K562 (cell line): ENCODE data around the gene MYH2. TPM values are rescaled to one million over a fixed set of nuclear protein-coding genes. Genes with fewer than 3 reads are reported as not detected.

ENCODE experiments used
- ATAC-seq: fragments of 200-7000 bp; cut with Tn5 transposase; 3 replicates; pipeline ENCODE4 v1.9.1; 2020; ENCODE audit warnings: moderate library complexity
- BruUV-seq: library from RNA; stranded (reverse); fragments of 400-500 nt; replicated peaks from 2 replicates; lab custom pipeline; 2021; lab: Mats Ljungman, UMichigan
- CTCF ChIA-PET: fragments of 300-600 bp; formaldehyde crosslinking; extraction: SDS; loops from one replicate; lab custom pipeline; 2021; ENCODE audit warnings: low intra/inter-chr PET ratio; lab: Yijun Ruan, JAX
- POLR2A ChIA-PET: fragments of 300-600, 350-650 bp; sonication (Branson Sonifier 250); formaldehyde crosslinking; extraction: SDS; loops from one replicate; lab custom pipeline; 2021; ENCODE audit warnings: antibody characterized with exemption, inconsistent platforms; lab: Yijun Ruan, JAX
- DNase-seq, 4 experiments: peaks; one replicate each; pipeline versions ENCODE4 v3.0.0 to v3.0.0-alpha.2; 2011 to 2018; ENCODE audit warnings: low spot score in 3 of 4, mixed read lengths in 3 of 4; ENCODE audit errors: extremely low read depth in 1 of 4
- FAIRE-seq: peaks from 2 replicates; lab custom pipeline; 2011; peaks lifted over from hg19 to GRCh38; lab: Jason Lieb, UNC
- H2AFZ ChIP-seq: 2 replicates; pipeline ENCODE4 v1.6.0; 2011; ENCODE audit warnings: low read depth, low read length, control low read depth, inconsistent platforms
- H3K27ac ChIP-seq: fragments of 200-600 bp; 3 replicates; pipeline ENCODE4 v1.8.0; 2011; ENCODE audit warnings: low read depth, mild to moderate bottlenecking, control low read depth, inconsistent platforms, low read length, moderate library complexity, mixed read lengths; ENCODE audit errors: extremely low read depth
- H3K27me3 ChIP-seq, 2 experiments: fragments of 300-600 bp in 1 of 2; 2 replicates in 1 of 2; 3 replicates in 1 of 2; pipeline versions ENCODE4 v1.6.0 to v1.8.0; 2011; ENCODE audit warnings: inconsistent platforms in 2 of 2, low read length in 2 of 2, mild to moderate bottlenecking in 1 of 2, mixed read lengths in 1 of 2, moderate library complexity in 1 of 2; ENCODE audit not compliant: control insufficient read depth in 2 of 2, insufficient read depth in 2 of 2
- H3K36me3 ChIP-seq: fragments of 300-600 bp; 3 replicates; pipeline ENCODE4 v1.8.0; 2011; ENCODE audit warnings: mild to moderate bottlenecking, low read length, inconsistent platforms; ENCODE audit not compliant: control insufficient read depth, insufficient read depth
- H3K4me1 ChIP-seq, 2 experiments: fragments of 200-600 bp in 1 of 2; replicated peaks in 1 of 2; 2 replicates in 1 of 2; 3 replicates in 1 of 2; pipeline versions ENCODE4 v1.5.1 to v1.8.0; 2011; ENCODE audit warnings: inconsistent platforms in 2 of 2, low read length in 2 of 2, mild to moderate bottlenecking in 1 of 2, mixed read lengths in 1 of 2, moderate library complexity in 1 of 2; ENCODE audit not compliant: control insufficient read depth in 2 of 2, insufficient read depth in 2 of 2
- H3K4me2 ChIP-seq: 2 replicates; pipeline ENCODE4 v1.6.1; 2011; ENCODE audit warnings: low read length, control low read depth, inconsistent platforms, mixed read lengths; ENCODE audit not compliant: insufficient read depth
- H3K4me3 ChIP-seq: fragments of 200-600 bp; sonication (generic), shearing (Covaris generic); 2 replicates; pipeline ENCODE4 v1.5.1; 2016; ENCODE audit warnings: control low read depth, inconsistent platforms
- H3K79me2 ChIP-seq: fragments of 200-600 bp; 3 replicates; pipeline ENCODE4 v1.8.0; 2011; ENCODE audit warnings: low read length, inconsistent platforms; ENCODE audit not compliant: control insufficient read depth, insufficient read depth
- H3K9ac ChIP-seq, 2 experiments: 2 replicates each; pipeline versions ENCODE4 v1.6.0 to v1.6.1; 2011; ENCODE audit warnings: low read depth in 2 of 2, low read length in 2 of 2, control low read depth in 1 of 2, inconsistent platforms in 1 of 2, mild to moderate bottlenecking in 1 of 2, mixed read lengths in 1 of 2; ENCODE audit not compliant: insufficient read depth in 1 of 2
- H3K9me1 ChIP-seq: one replicate; pipeline ENCODE4 v1.6.0; 2011; ENCODE audit warnings: inconsistent platforms, mild to moderate bottlenecking, low read length, moderate library complexity; ENCODE audit not compliant: control insufficient read depth, insufficient read depth
- H3K9me3 ChIP-seq: replicated peaks from 2 replicates; pipeline ENCODE4 v1.5.1; 2011; ENCODE audit warnings: low read depth, low read length, inconsistent platforms; ENCODE audit not compliant: control insufficient read depth, insufficient read depth
- H4K20me1 ChIP-seq: replicated peaks from 2 replicates; pipeline ENCODE4 v1.6.1; 2011; ENCODE audit warnings: low read length, inconsistent platforms, mixed read lengths; ENCODE audit not compliant: control insufficient read depth, insufficient read depth
- BRD9 ChIP-seq: fragments of 450-650 bp; IDR thresholded peaks from 2 replicates; pipeline ENCODE4 v1.6.1; 2018; ENCODE audit warnings: low read depth; ENCODE audit not compliant: partially characterized antibody
- EHMT2 ChIP-seq: fragments of 450-650 bp; IDR thresholded peaks from 2 replicates; pipeline ENCODE4 v1.6.1; 2018; ENCODE audit warnings: antibody characterized with exemption
- FUS ChIP-seq: fragments of 200-400 bp; formaldehyde crosslinking; optimal IDR thresholded peaks from 2 replicates; pipeline ENCODE3; 2017; ENCODE audit warnings: low read depth, low read length
- ILK ChIP-seq: fragments of 450-650 bp; IDR thresholded peaks from 2 replicates; pipeline ENCODE4 v1.6.1; 2016; ENCODE audit warnings: missing genetic modification characterization, low read depth, mild to moderate bottlenecking, missing compliant biosample characterization, moderate library complexity, borderline replicate concordance
- POLR2A ChIP-seq: fragments of 450-650 bp; conservative IDR thresholded peaks from 2 replicates; pipeline ENCODE4 v1.6.1; 2016
- RBFOX2 ChIP-seq: fragments of 200-400 bp; formaldehyde crosslinking; IDR thresholded peaks from 2 replicates; pipeline ENCODE4 v1.6.1; 2017; ENCODE audit warnings: low read depth, mild to moderate bottlenecking, low read length, moderate library complexity
- SNRNP70 ChIP-seq: fragments of 200-400 bp; formaldehyde crosslinking; optimal IDR thresholded peaks from 2 replicates; pipeline ENCODE3; 2017; ENCODE audit warnings: low read depth, low read length
- SP1 ChIP-seq: sonication (generic); formaldehyde crosslinking; IDR thresholded peaks from 2 replicates; pipeline ENCODE4 v1.8.1; 2022; ENCODE audit warnings: mild to moderate bottlenecking, missing genetic modification reagents
- THRAP3 ChIP-seq: fragments of 450-650 bp; IDR thresholded peaks from 2 replicates; pipeline ENCODE4 v1.6.1; 2016; ENCODE audit warnings: mild to moderate bottlenecking, inconsistent platforms, borderline replicate concordance
- ZNF146 ChIP-seq: IDR thresholded peaks from one replicate; pipeline ENCODE4 v1.6.1; 2018; ENCODE audit warnings: missing compliant biosample characterization; ENCODE audit not compliant: unreplicated experiment
- ZNF764 ChIP-seq: fragments of 250-450 bp; sonication (Bioruptor Pico); IDR thresholded peaks from 2 replicates; pipeline ENCODE4 v1.4.0; 2020; ENCODE audit warnings: low read depth, mild to moderate bottlenecking, moderate library complexity
- WGBS: fragments of 100-300 bp; shearing (Covaris generic); methylation state at CpG from one replicate; pipeline ENCODE4 v1.1.6; 2016; ENCODE audit warnings: low coverage, mixed read lengths; ENCODE audit not compliant: insufficient coverage; ENCODE audit errors: missing lambda C conversion rate; 5-methylcytosine and 5-hydroxymethylcytosine counted together
- in situ Hi-C: fragments of 300-500 bp; cut with MboI; formaldehyde crosslinking; loops from 4 replicates; pipeline ENCODE4 v1.15.0; 2018; ENCODE audit warnings: inconsistent platforms, mixed read lengths
- intact Hi-C: fragments of 100-400 bp; cut with micrococcal nuclease; formaldehyde crosslinking; loops from 2 replicates; pipeline ENCODE4 v1.14.2; 2022
- polyA plus RNA-seq, 8 experiments: library from polyadenylated mRNA; depleted of rRNA in 4 of 8; stranded (reverse) in 5 of 8; unstranded in 3 of 8; fragments of >200 nt; fragmentation: Nextera tagmentation in 2 of 8; fragmentation: Illumina TruSeq in 1 of 8; extraction: Ambion mirVana in 2 of 8; extraction: Trizol in 1 of 8; gene quantifications; 2 replicates each; pipeline versions ENCODE4 v1.2.1 to v1.2.3, GENCODE V29; 2011 to 2014; ENCODE audit warnings: inconsistent platforms in 1 of 8, missing spikeins in 1 of 8
- total RNA-seq, 7 experiments: library from RNA; depleted of rRNA in 6 of 7; stranded (reverse); fragments of >200 nt in 6 of 7; fragmentation: Illumina TruSeq in 2 of 7; extraction: Trizol in 2 of 7; gene quantifications; 2 replicates each; pipeline versions ENCODE4 v1.2.1 to v1.2.3, GENCODE V29; 2011 to 2021; ENCODE audit warnings: low replicate concordance in 1 of 7
- TF ChIP-seq, protein P1 (sequence below): fragments of 250-450 bp; sonication (Bioruptor Pico); IDR thresholded peaks from 2 replicates; pipeline ENCODE4 v1.4.0; 2020; ENCODE audit warnings: mild to moderate bottlenecking, moderate library complexity

Gene MYH2
- total and polyA plus RNA-seq, 9 of the 15 experiments (the other 6 are each of a cell fraction or from before 2014, with no cell fraction given), result not detected

DNA sequence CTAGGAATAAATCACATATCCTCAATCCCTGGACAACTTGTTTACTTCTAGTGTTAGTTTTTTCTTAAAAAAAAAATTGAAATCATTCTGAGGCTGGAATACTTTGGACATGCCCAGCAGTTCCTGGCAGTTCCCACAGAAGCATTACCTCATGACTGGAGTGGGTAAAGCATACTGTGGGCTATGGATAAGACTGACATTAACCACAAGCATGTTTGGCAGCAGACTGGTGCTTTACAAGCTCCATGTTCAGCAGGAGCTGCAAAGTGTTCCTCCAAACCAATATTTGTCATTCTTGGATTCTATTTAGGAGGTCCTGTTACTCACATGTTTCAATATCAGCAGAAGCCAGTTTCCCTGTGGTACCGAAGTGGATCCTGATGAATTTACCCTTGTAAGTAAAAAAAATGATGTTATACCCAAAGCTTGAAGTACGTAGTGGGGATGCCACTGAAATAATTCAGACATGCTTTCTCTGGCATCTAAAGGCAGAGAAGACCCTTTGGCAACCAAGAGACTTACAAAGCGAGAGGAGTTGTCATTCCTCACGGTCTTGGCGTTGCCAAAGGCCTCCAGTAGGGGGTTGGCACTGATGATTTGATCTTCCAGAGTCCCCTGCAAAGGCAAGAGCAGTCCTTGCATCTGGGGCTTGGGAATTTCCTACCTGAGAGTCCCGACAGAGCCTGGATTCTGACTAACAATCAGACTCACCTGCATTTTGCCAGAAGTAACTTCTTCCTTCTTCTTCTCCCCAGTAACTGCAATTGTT is 36.0 kb downstream of the MYH2 start:
- no peak for FAIRE-seq
- H3K4me3 ChIP-seq, result no peak overlapping the region
- no peak overlapping the region for H3K4me2 ChIP-seq
- no peak overlapping the region for H2AFZ ChIP-seq
- WGBS, result 0% methylated on average over 3 of the region's 6 CpGs
- H3K4me1 ChIP-seq, result no peaks in the 10 kb centered on the region
- no peak overlapping the region for H3K9ac ChIP-seq
- H3K36me3 ChIP-seq, result no peaks in the 10 kb centered on the region
- no peak for DNase-seq
- no peak for TF ChIP-seq POLR2A
- no peak for TF ChIP-seq ZNF764 (CRISPR knock-in tag)
- TF ChIP-seq ZNF146, result no peak
- no peak for TF ChIP-seq EHMT2
- TF ChIP-seq SP1, result no peak
- TF ChIP-seq, all 486 proteins: peak for 0
- H3K27me3 ChIP-seq, result no peaks in the 10 kb centered on the region
- ATAC-seq, result no peak
- no peaks in the 10 kb centered on the region for H4K20me1 ChIP-seq
- intact Hi-C loops, result no loop called here
- BruUV-seq, result no TSS peak
- no peaks in the 10 kb centered on the region for H3K9me3 ChIP-seq
- ChIA-PET POLR2A (no interaction called here), CTCF (no interaction called here)
- H3K27ac ChIP-seq, result no peak overlapping the region
- H3K9me1 ChIP-seq, result no peaks in the 10 kb centered on the region
- in situ Hi-C loops, result no loop called here
- no peaks in the 10 kb centered on the region for H3K79me2 ChIP-seq

DNA sequence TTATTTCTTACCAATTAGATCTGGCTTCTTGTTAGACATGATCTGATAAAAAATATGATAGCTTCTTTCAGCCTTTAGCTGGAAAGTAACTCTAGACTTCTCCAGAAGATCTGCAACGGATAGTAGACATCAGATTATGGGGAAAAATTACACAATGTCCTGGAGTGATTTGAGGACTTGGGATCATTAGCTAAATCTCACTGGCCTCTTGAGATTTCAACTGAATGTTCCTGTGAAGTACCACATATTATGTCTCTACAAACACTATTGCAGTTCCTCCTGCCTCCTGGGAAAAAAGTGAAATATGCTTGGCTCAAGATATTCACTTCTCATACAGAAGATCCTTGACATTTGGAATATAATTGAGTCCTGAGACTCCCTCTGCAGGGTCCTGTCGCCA is 36.6 kb downstream of the MYH2 start:
- Histone ChIP-seq H3K27me3 (no peaks in the 10 kb centered on the region), H3K36me3 (no peaks in the 10 kb centered on the region), H3K4me2 (no peak overlapping the region), H3K9me1 (no peaks in the 10 kb centered on the region), H4K20me1 (no peaks in the 10 kb centered on the region), H3K79me2 (no peaks in the 10 kb centered on the region), H3K27ac (no peak overlapping the region), H3K4me3 (no peak overlapping the region), H3K4me1 (no peaks in the 10 kb centered on the region), H3K9ac (no peak overlapping the region), H2AFZ (no peak overlapping the region), H3K9me3 (no peaks in the 10 kb centered on the region)
- DNase-seq (no peak), FAIRE-seq (no peak), ATAC-seq (no peak)
- ChIA-PET CTCF (no interaction called here), POLR2A (no interaction called here)
- BruUV-seq, result no TSS peak
- WGBS, result 0% methylated on average over 2 of the region's 2 CpGs
- intact Hi-C loops (no loop called here), in situ Hi-C loops (no loop called here)
- no peak for TF ChIP-seq SNRNP70
- TF ChIP-seq THRAP3, result no peak
- TF ChIP-seq ILK (tag), result no peak
- TF ChIP-seq, protein P1, sequence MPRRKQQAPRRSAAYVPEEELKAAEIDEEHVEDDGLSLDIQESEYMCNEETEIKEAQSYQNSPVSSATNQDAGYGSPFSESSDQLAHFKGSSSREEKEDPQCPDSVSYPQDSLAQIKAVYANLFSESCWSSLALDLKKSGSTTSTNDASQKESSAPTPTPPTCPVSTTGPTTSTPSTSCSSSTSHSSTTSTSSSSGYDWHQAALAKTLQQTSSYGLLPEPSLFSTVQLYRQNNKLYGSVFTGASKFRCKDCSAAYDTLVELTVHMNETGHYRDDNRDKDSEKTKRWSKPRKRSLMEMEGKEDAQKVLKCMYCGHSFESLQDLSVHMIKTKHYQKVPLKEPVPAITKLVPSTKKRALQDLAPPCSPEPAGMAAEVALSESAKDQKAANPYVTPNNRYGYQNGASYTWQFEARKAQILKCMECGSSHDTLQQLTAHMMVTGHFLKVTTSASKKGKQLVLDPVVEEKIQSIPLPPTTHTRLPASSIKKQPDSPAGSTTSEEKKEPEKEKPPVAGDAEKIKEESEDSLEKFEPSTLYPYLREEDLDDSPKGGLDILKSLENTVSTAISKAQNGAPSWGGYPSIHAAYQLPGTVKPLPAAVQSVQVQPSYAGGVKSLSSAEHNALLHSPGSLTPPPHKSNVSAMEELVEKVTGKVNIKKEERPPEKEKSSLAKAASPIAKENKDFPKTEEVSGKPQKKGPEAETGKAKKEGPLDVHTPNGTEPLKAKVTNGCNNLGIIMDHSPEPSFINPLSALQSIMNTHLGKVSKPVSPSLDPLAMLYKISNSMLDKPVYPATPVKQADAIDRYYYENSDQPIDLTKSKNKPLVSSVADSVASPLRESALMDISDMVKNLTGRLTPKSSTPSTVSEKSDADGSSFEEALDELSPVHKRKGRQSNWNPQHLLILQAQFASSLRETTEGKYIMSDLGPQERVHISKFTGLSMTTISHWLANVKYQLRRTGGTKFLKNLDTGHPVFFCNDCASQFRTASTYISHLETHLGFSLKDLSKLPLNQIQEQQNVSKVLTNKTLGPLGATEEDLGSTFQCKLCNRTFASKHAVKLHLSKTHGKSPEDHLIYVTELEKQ (CRISPR knock-in tag), result no peak
- TF ChIP-seq FUS, result no peak
- no peak for TF ChIP-seq BRD9
- no peak for TF ChIP-seq RBFOX2
